MCF 10A (cell line): ENCODE measurements around the gene TCERG1L. TPM values are rescaled to one million over a fixed set of nuclear protein-coding genes. Genes with fewer than 3 reads are reported as not detected.

Experiments
- BruUV-seq: library from RNA; stranded (reverse); fragments of 400-500 nt; replicated peaks from 2 replicates; lab custom pipeline; 2021; lab: Mats Ljungman, UMichigan
- CTCF ChIA-PET: fragments of 300-600 bp; sonication (Branson Sonifier 250); formaldehyde crosslinking; extraction: SDS; loops from one replicate; lab custom pipeline; 2021; ENCODE audit warnings: antibody characterized with exemption, inconsistent platforms; lab: Yijun Ruan, JAX
- POLR2A ChIA-PET: fragments of 300-600, 350-650 bp; sonication (Branson Sonifier 250); formaldehyde crosslinking; extraction: SDS; loops from one replicate; lab custom pipeline; 2020; ENCODE audit warnings: antibody characterized with exemption, inconsistent platforms; lab: Yijun Ruan, JAX
- DNase-seq: peaks from one replicate; pipeline ENCODE4 v3.0.0-alpha.2; 2018; ENCODE audit not compliant: unreplicated experiment
- H3K27ac Mint-ChIP-seq: one replicate; pipeline ENCODE4 v1.8.0; 2022; ENCODE audit warnings: mild to moderate bottlenecking, low read depth, mixed read lengths; ENCODE audit not compliant: unreplicated experiment
- H3K27me3 Mint-ChIP-seq: one replicate; pipeline ENCODE4 v1.8.0; 2022; ENCODE audit warnings: mixed read lengths; ENCODE audit not compliant: insufficient read depth, unreplicated experiment
- H3K36me3 Mint-ChIP-seq: one replicate; pipeline ENCODE4 v1.8.0; 2022; ENCODE audit warnings: mild to moderate bottlenecking, moderate library complexity, mixed read lengths; ENCODE audit not compliant: insufficient read depth, unreplicated experiment
- H3K4me1 Mint-ChIP-seq: one replicate; pipeline ENCODE4 v1.8.0; 2022; ENCODE audit warnings: mixed read lengths; ENCODE audit not compliant: insufficient read depth, unreplicated experiment
- H3K4me3 Mint-ChIP-seq: one replicate; pipeline ENCODE4 v1.8.0; 2022; ENCODE audit warnings: mild to moderate bottlenecking, moderate library complexity, mixed read lengths; ENCODE audit not compliant: unreplicated experiment
- H3K9me3 Mint-ChIP-seq: one replicate; pipeline ENCODE4 v1.8.0; 2022; ENCODE audit warnings: mixed read lengths; ENCODE audit not compliant: unreplicated experiment
- intact Hi-C: fragments of 100-400 bp; cut with micrococcal nuclease; formaldehyde crosslinking; loops from 2 replicates; pipeline ENCODE4 v1.14.1; 2022
- total RNA-seq: library from RNA; stranded (reverse); gene quantifications from 2 replicates; pipeline ENCODE4 v1.2.3, GENCODE V29; 2022
- TF ChIP-seq, protein P1 (sequence below): fragments of 200-600 bp; IDR thresholded peaks from one replicate; pipeline ENCODE4 v1.8.0; 2022; ENCODE audit warnings: antibody characterized with exemption, mild to moderate bottlenecking; ENCODE audit not compliant: unreplicated experiment

Gene TCERG1L
- total RNA-seq, 1 experiment from 2014 or later, result not detected

GRCh38 chr10:131125511-131126225 is 185.9 kb downstream of the TCERG1L start:
- no TSS peak for BruUV-seq
- DNase-seq, result no peak
- Mint-ChIP-seq H3K4me3 (no peak overlapping the region), H3K4me1 (peaks cover 8% of the 10 kb centered on the region), H3K9me3 (peaks cover 7% of the 10 kb centered on the region), H3K27ac (no peak overlapping the region), H3K36me3 (peaks cover 8% of the 10 kb centered on the region), H3K27me3 (no peaks in the 10 kb centered on the region)
- ChIA-PET CTCF (interaction anchor here (0.5 to 0.7 kb wide), 5 partner anchors 15 to 917 kb away, joined by 3 to 4 read pairs (median 3); no protein-coding TSS in a partner anchor), POLR2A (interaction anchor here (1.1 kb wide), 1 partner anchor 31 kb away, joined by 3 read pairs; no protein-coding TSS in a partner anchor)
- intact Hi-C loops, result no loop called here
- TF ChIP-seq, protein P1, sequence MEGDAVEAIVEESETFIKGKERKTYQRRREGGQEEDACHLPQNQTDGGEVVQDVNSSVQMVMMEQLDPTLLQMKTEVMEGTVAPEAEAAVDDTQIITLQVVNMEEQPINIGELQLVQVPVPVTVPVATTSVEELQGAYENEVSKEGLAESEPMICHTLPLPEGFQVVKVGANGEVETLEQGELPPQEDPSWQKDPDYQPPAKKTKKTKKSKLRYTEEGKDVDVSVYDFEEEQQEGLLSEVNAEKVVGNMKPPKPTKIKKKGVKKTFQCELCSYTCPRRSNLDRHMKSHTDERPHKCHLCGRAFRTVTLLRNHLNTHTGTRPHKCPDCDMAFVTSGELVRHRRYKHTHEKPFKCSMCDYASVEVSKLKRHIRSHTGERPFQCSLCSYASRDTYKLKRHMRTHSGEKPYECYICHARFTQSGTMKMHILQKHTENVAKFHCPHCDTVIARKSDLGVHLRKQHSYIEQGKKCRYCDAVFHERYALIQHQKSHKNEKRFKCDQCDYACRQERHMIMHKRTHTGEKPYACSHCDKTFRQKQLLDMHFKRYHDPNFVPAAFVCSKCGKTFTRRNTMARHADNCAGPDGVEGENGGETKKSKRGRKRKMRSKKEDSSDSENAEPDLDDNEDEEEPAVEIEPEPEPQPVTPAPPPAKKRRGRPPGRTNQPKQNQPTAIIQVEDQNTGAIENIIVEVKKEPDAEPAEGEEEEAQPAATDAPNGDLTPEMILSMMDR, result no peak

DNA sequence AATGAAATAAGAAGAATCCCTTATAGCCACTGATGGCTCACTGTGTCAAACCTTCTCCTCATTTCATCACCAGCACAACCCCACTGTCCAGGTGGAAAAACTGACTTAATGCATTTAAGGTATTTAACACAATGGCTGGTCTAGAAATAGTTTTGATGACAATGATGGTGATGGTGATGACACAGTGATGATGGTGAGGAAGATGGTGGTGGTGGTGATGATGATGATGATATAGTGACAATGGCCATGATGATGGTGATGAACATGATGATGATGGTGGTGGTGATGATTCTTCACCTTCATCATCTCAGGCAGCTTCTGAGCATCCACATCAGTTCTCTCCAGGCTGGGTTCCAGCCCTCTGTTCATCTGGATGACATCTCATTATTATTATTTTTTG is 186.6 kb downstream of the TCERG1L start:
- intact Hi-C loops, result no loop called here
- no peaks in the 10 kb centered on the region for H3K27me3 Mint-ChIP-seq
- POLR2A ChIA-PET, result no interaction called here
- H3K4me1 Mint-ChIP-seq, result peaks cover 8% of the 10 kb centered on the region
- DNase-seq, result no peak
- no peak overlapping the region for H3K4me3 Mint-ChIP-seq
- CTCF ChIA-PET, result interaction anchor here (0.7 kb wide), 1 partner anchor 364 kb away, joined by 4 read pairs; no protein-coding TSS in a partner anchor
- H3K36me3 Mint-ChIP-seq, result peaks cover 8% of the 10 kb centered on the region
- no peak overlapping the region for H3K27ac Mint-ChIP-seq
- peaks cover 7% of the 10 kb centered on the region for H3K9me3 Mint-ChIP-seq
- no TSS peak for BruUV-seq
- TF ChIP-seq, protein P1, result no peak

DNA sequence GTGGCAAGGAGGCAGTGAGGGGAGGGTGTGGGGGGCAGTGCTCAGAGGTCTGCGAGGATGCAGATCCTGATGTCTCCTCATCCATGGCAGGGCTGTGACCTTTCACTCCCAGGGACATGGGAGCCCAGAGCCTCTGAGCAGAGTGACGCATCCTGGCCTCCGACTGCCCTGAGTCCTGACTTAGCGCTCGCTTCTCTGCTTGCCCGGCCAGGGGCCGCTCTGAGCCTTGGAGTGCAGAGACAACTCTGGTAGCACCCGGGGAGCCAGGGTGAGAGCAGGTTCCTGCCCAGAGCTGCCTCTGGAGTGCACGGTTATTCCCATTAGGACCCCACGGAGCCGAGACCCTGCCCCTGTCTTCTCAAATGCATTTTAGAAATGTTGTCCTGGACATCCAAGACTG is 188.0 kb downstream of the TCERG1L start:
- POLR2A ChIA-PET, result no interaction called here
- intact Hi-C loops, result no loop called here
- Mint-ChIP-seq H3K4me1 (peaks cover 8% of the 10 kb centered on the region), H3K36me3 (peaks cover 8% of the 10 kb centered on the region), H3K9me3 (peaks cover 7% of the 10 kb centered on the region), H3K27me3 (no peaks in the 10 kb centered on the region), H3K4me3 (no peak overlapping the region), H3K27ac (no peak overlapping the region)
- TF ChIP-seq, protein P1, result no peak
- no peak for DNase-seq
- no TSS peak for BruUV-seq
- CTCF ChIA-PET, result no interaction called here

DNA sequence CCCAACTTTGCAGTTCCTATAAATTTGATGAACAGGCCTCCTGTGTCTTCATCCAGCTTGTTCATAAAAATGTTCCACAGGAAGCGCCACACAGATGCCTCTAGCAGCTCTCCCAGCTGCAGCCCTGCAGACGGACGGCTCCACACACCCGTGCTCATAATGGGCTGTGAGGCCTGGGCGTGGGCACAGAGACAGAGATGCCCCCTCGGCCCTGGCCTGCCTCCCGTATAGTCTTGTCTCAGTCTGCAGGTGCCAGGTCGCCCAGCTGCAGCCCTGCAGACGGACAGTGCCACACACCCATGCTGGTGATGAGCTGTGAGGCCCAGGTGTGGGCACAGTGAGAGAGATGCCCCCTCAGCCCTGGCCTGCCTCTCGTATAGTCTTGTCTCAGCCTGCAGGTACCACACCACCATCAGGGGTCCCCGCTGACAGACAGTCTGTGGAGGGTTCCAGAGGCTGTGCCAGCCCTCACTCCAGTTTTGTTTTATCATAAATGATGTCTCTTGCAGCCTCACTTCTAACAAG is 189.9 kb downstream of the TCERG1L start:
- no TSS peak for BruUV-seq
- POLR2A ChIA-PET, result no interaction called here
- no peak overlapping the region for H3K27ac Mint-ChIP-seq
- no peak overlapping the region for H3K4me3 Mint-ChIP-seq
- H3K4me1 Mint-ChIP-seq, result no peaks in the 10 kb centered on the region
- CTCF ChIA-PET, result no interaction called here
- intact Hi-C loops, result no loop called here
- H3K36me3 Mint-ChIP-seq, result peaks cover 8% of the 10 kb centered on the region
- H3K9me3 Mint-ChIP-seq, result no peaks in the 10 kb centered on the region
- no peaks in the 10 kb centered on the region for H3K27me3 Mint-ChIP-seq
- DNase-seq, result no peak
- TF ChIP-seq, protein P1, result no peak
